ENCODE measurements around the gene RIF1.

DNA sequence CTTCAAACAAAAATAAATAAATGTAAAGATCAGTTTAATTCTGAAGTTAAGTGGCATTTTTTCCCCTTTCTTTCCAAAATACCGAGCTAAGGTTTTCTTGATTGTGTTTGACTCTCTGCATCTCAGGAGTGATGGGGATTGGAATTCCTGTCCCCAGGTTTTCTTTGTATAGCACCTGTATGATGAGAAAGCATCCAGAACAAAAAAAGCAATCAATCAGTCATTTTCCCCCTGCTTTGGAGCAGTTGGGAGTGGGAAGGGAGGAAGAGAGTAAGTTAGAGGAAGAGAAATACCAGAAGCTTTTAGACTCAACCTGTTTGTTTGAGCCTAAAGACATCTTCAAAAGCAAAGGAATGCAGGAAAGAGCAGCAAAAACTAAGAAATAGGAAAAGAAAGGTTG is 88.5 kb downstream of the RIF1 start:
- TF ChIP-seq, protein P1, sequence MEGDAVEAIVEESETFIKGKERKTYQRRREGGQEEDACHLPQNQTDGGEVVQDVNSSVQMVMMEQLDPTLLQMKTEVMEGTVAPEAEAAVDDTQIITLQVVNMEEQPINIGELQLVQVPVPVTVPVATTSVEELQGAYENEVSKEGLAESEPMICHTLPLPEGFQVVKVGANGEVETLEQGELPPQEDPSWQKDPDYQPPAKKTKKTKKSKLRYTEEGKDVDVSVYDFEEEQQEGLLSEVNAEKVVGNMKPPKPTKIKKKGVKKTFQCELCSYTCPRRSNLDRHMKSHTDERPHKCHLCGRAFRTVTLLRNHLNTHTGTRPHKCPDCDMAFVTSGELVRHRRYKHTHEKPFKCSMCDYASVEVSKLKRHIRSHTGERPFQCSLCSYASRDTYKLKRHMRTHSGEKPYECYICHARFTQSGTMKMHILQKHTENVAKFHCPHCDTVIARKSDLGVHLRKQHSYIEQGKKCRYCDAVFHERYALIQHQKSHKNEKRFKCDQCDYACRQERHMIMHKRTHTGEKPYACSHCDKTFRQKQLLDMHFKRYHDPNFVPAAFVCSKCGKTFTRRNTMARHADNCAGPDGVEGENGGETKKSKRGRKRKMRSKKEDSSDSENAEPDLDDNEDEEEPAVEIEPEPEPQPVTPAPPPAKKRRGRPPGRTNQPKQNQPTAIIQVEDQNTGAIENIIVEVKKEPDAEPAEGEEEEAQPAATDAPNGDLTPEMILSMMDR (conservative IDR thresholded peaks at IDR 0.05), result no peak
- no peak for TF ChIP-seq ZFX (IDR thresholded peaks at IDR 0.05)

Data from C4-2B (cell line).